GM19455 (cell line): ENCODE data around the gene MACROD2.

Source experiments
- ATAC-seq: cut with Tn5 transposase; IDR thresholded peaks from one replicate; pipeline ENCODE4 v1.9.1; 2021; ENCODE audit not compliant: unreplicated experiment

The MACROD2 gene

DNA sequence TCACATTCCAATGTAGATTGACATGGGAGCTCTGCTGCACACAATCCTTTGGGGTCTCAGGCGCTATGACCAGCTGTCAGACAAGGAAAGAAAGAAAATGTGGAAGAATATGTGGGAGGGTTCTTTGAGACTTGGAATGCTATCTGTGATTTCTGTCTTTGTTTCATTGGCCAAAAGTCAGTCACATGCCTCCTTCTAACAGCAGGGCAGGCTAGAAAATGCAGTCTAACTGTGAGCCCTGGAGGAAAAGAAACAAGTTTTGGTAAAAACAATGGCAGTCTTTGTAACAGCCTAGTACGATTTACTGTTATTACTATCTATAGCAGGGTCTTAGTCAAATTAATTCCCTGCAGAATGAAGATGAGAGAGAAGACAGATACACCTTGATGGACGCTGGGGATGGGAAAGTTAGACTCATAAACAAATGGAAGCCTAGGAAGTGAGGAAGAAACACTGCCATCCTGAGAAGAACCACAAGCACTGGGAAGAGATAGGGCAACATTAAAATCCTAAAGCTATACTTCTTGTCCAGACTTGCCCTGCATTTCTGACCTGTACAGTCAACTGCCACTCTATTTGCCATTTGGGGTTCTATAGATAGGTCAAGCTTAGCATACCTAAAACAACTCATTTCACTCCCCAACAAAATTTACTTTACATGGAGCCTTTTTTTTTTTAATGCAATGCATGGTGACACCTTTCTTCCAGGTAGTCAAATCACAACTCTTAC, 1744.9 kb downstream of the MACROD2 start:
- ATAC-seq, result no peak

DNA sequence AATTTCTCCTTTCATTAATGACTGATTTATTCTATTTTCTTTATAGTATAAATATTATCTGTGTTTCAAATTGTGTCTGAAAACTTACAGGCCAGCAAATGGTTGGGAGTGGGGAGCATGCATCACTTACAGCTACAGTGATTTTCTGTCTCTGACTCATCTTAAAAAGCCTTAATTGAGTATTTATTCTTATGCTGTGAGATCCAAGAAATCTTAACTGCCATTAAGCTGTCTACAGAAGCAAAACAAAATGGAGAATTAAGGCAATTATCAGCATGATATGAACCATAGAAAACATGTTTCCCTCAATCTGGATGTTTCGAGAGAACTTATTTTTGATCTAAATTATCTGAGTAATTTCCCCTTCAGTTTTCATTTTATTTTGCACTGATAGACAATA, 1746.8 kb downstream of the MACROD2 start:
- no peak for ATAC-seq

DNA sequence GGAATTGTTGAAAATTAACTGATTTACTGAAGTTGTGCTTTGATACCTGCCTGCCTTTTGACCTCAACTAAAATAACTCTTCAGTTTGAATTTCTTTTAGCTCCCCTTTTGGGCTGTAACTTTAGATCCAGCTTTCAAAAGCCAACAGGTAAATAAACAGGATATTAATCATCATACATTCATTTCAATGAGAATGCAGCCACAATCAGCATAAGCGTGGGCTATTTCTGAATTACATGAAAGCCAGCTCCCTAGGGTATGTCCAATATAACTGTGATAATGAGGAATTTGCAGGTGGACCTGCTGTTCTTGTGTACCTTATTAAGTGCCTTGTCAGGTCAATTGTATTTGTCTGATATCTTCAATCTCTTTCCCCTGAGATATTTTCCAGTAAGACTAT, 1747.3 kb downstream of the MACROD2 start:
- no peak for ATAC-seq

GRCh38 chr20:15756002-15756753, 1760.9 kb downstream of the MACROD2 start:
- ATAC-seq, result no peak

DNA sequence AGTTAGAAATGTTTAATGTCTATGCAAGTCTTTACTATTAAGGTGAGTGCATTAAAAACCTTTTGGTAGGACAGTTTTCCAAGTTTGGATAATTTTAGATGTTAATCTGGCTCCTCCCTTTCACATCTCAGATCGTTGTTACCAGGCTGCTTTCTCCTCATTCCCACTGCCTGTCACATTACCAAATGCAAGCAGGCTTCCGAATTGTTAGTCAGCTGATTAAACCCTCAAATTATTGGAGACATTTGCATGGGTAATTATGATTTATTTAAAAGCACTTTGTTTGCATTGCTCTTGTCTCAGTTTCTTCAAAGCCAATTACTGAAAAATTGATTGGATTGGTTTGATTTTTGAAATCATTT, 1761.4 kb downstream of the MACROD2 start:
- no peak for ATAC-seq

DNA sequence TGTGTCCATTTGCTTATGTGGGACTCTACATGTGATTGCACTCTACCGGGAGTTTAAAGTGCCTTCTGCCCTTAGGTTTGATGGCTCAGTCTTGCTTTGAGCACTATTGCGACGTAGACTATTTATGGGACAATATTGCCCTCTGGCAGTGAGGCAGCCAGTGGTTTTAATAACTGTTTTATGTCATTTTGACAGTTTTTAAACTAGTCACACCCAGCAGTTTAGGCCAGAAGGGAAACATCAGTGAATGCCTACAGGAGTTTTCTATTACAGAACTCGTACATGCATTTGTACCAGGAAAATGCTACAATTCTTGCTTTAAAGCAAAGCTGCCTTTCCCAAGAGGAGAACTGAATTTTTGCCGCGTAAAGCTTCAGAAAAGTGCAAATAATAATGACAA, 1764.3 kb downstream of the MACROD2 start:
- no peak for ATAC-seq

- ATAC-seq, result no peak
These were observed 1764.8 kb downstream of the MACROD2 start for GRCh38 chr20:15760001-15760621.

- ATAC-seq, result no peak
These were observed 1768.0 kb downstream of the MACROD2 start for GRCh38 chr20:15763366-15763765.

DNA sequence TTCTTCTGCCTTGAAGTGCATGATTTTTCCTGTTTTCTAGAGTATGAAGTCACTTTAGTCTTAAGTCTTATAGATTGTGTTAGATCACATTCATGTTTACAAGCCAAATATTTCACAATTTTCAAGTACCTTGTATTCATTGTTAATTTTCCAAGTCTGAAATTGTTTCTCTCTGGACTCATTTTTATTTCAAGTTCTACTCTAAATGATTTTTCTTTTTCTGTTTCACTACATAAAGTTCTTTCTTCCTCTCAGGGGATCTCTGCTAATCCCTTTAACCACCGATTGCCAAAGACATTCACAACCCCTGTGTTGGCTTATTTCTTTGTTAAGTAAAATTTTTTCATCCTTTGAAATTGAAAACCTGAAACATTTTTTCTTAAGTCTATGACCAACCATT, 1772.3 kb downstream of the MACROD2 start:
- no peak for ATAC-seq

DNA sequence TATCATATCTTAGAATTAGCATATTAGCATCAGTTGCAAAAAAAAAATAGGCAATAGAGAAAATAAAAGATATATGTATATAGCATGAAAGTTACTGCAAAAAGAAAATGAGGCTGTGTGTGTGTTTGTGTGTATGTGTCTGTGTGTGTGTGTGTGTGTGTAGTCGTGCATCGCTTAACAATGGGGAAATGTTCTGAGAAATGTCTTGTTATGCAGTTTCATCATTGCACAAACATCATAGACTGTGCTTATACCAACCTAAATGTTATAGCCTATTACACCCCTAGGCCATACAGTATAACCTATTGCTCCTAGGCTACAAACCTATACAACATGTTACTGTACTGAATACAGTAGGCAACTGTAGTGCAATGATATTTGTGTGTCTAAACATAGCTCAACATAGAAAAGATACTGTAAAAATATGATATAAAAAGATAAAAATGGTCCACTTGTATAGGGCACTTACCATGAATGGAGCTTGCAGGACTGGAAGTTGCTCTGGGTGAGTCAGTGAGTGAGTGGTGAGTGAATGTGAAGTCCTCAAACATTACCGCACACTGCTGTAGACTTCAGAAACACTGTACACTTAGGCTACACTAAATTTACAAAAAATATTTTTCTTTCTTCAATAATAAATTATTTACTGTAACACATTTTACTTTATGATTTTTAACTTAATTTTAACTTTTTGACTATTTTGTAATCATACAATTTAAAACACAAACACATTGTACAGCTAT, 1772.9 kb downstream of the MACROD2 start:
- ATAC-seq, result no peak

DNA sequence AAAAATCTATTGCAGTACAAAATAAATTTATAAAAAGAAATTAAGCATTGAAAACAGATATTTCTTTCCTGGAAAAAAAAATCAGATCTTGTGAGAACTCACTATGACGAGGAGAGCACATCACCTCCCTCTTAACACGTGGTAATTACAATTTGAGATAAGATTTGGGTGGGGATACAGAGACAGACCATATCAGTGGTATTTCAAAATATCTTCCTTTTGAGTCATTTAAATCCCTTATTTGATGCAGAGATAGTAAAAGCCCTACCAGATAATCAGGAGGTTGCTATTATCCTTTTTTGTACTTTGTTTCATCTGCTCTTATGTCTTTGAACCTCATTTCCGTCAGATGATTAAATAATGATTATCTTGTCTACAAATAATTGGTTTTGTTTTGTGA, 1777.5 kb downstream of the MACROD2 start:
- no peak for ATAC-seq

- ATAC-seq, result no peak
These were observed 1779.6 kb downstream of the MACROD2 start for GRCh38 chr20:15774926-15775325.

GRCh38 chr20:15776770-15777466, 1781.6 kb downstream of the MACROD2 start:
- no peak for ATAC-seq

DNA sequence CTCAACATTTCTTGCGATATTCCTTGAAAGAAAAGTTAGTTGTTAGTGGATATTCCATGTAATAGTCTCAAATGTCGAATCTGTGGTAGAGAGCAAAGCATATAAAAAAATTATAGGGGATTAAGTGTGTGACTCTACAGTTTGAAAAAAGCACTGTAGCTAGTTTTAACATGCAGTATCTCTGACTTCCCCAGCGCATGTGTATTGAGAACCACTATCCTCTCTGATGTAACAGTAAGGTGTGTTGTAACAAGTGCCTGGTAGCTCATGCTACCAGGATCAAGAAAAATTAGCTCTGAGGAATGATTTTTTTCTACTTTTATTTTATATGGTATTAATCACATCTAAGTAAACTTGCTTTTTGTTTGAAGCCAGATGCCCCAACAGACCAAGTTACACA, 1788.7 kb downstream of the MACROD2 start:
- no peak for ATAC-seq

- ATAC-seq, result no peak
These were observed 1793.8 kb downstream of the MACROD2 start for GRCh38 chr20:15789079-15789478.

DNA sequence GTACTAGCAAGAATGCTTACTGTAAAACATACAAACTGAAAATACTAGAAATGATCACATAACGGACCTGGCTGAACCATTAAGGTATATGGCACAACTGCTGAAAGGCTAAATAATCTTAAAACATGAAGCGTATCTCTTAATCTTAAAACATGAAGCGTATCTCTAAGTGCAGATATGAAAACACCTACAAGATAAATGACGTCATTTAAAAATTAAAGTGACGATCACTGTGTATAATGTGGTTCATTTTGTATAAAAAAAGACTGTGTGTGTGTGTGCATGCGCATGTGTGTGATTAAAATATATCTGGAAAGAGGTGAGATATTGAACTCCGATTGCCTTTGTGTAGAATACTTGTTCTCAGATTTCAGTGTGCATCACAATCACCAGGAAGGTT, 1797.5 kb downstream of the MACROD2 start:
- no peak for ATAC-seq

GRCh38 chr20:15794409-15794808, 1799.1 kb downstream of the MACROD2 start:
- ATAC-seq, result no peak

DNA sequence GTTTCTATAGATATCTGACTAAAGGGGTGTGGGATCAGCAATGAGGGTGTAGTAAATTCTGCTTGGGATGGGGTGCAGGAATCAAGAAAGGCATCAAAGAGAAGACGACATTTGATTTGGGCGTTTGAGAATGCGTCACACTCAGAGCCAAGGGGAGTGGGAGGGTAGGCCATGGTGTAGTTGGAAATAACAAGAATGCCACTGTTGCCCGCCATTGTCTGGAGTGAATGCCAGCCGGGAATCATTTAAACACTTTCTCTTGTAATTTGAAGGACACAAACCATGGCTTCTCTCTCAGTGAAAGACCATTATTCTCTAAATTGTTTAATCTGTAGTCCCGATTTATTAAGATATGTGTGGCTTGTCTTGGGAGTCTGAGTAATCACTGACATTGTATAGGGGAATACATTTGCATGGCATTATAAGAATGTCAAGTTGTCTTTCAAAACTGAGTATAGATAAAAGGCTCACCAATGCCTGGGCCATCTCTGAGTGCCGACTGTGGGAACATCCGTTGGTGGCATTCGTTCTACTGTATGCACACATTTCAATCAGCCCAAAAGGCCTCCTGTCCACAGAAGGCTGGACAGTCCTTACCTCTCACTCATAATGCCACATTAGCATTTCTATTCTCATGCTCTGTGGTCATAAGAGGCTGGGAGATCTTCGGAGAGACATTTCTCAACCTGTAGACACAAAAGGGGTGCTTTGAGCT, 1800.1 kb downstream of the MACROD2 start:
- ATAC-seq, result no peak

DNA sequence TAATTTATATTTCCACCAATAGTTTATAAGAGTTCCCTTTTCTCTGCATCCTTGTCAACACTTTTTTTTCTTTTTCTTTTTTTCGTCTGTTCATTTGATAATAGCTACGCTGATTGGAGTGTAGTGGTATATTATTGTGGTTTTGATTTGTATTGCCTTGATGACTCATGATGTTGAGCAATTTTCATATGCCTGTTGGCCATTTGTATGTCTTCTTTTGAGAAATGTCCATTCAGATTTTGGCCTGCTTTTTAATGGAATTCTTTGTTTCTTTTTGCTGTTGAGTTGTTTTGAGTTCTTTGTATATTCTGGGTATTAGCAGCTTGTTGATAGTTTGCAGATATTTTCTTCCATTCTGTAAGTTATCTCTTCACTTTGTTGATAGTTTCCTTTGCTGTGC, 1804.6 kb downstream of the MACROD2 start:
- no peak for ATAC-seq

- no peak for ATAC-seq
These were observed 1806.7 kb downstream of the MACROD2 start for GRCh38 chr20:15802020-15802419.
